Activated CD4-positive, alpha-beta T cell treated with anti-CD3 and anti-CD28 coated beads, Interleukin-2, amount 10 ng/mL, durations not matched to agents 7 days and 5 days (primary cell): ENCODE measurements around the gene UBALD1. TPM values are rescaled to one million over a fixed set of nuclear protein-coding genes. Genes with fewer than 3 reads are reported as not detected.
A peak's percentile ranks its signal among the peaks of the same experiment; 100 is the strongest.

Experiments used
- CTCF ChIA-PET: fragments of 350-600 bp; sonication (Branson Sonifier 250); formaldehyde crosslinking; loops from one replicate; lab custom pipeline; 2021; ENCODE audit warnings: antibody characterized with exemption; lab: Charles Lee
- POLR2A ChIA-PET: fragments of 350-600 bp; sonication (Branson Sonifier 250); formaldehyde crosslinking; loops from one replicate; lab custom pipeline; 2021; ENCODE audit warnings: antibody characterized with exemption; lab: Charles Lee
- DNase-seq: peaks from one replicate; pipeline ENCODE4 v3.0.0-alpha.2; 2020
- H3K27ac Mint-ChIP-seq: one replicate; pipeline ENCODE4 v1.8.0; 2021; ENCODE audit warnings: mild to moderate bottlenecking, moderate library complexity, mixed read lengths
- H3K27me3 Mint-ChIP-seq: one replicate; pipeline ENCODE4 v1.8.0; 2021; ENCODE audit warnings: mixed read lengths
- H3K36me3 Mint-ChIP-seq: one replicate; pipeline ENCODE4 v1.8.0; 2021; ENCODE audit warnings: low read depth, mixed read lengths
- H3K4me1 Mint-ChIP-seq: one replicate; pipeline ENCODE4 v1.8.0; 2021; ENCODE audit warnings: mixed read lengths
- H3K4me3 Mint-ChIP-seq: one replicate; pipeline ENCODE4 v1.8.0; 2021; ENCODE audit warnings: mild to moderate bottlenecking, moderate library complexity, mixed read lengths
- H3K9me3 Mint-ChIP-seq: one replicate; pipeline ENCODE4 v1.8.0; 2021; ENCODE audit warnings: mixed read lengths
- total RNA-seq, 2 experiments: library from RNA; stranded (reverse); gene quantifications; one replicate each; pipeline ENCODE4 v1.2.3, GENCODE V29; 2021

The UBALD1 gene
- total RNA-seq, 2 experiments from 2014 or later, result 21.5 to 22.2 TPM

DNA sequence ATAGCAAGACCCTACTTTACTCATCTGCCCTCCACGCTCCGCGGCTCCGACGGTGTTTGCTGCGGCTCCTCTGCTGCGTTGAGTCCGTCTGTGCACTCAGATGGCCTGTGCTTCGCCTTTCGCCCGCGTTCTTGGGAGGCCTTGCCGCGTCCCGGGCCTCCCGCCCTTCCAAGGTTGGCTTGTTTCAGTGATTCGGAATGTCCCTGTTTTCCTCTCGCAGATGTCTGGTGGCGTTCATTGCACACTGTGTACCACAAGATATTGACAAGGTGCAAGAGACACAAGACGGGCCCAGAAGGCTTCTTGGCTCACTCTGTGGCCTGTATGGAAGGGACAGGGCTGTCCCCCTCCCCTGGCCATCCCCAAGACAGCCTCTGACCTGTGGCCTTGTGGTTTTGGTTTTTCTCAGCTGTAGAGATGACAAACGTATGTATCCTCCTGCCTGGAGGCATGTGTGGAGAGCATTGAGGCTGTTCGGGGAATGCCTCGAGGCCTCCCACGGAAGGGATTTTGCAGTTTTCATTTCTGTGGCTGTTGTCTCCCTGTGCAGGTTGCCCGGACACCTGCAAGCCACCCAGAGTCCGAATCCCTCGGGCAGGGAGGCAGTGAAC is 25.3 kb upstream of the UBALD1 start:
- H3K36me3 Mint-ChIP-seq, result peaks cover 5% of the 10 kb centered on the region
- no peak overlapping the region for H3K27ac Mint-ChIP-seq
- CTCF ChIA-PET, result interaction anchor here (1.8 kb wide), 1 partner anchor 10 kb away, joined by 4 read pairs; no protein-coding TSS in a partner anchor
- H3K27me3 Mint-ChIP-seq, result no peaks in the 10 kb centered on the region
- no peaks in the 10 kb centered on the region for H3K9me3 Mint-ChIP-seq
- H3K4me1 Mint-ChIP-seq, result peaks cover 19% of the 10 kb centered on the region
- no peak overlapping the region for H3K4me3 Mint-ChIP-seq
- POLR2A ChIA-PET, result no interaction called here
- no peak for DNase-seq

DNA sequence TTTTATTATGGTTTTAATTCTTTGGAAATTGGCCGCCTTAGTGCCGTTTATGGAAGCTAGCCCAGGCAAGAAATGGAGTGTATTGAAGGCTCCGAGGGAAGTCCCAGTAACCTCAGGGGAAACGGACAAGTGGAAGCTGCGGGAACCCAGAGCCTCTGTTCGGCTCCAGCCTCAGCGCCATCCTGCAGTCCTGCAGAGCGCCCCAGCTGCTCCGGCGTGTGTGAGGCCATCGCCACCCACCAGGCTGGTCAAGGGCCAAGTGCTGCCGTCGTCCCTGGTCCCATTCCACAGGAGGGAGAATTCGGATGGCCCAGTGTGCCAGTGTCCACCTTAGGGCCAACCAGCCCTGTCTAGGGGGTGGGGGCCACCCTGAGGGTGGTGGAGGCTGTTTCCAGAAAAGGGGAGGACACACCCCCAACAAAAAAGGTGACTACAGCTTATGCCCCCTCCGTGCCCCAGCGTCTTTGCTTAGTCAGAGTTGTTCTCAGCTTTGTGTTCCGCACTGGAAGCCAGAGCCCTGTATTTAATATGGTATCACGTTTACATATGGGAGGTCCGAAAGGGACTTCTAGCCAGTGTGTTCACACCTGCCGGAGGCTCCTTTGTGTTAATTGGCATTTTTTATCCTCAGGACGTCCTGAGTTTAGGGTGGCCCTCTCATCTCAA is 22.9 kb upstream of the UBALD1 start:
- Mint-ChIP-seq H3K9me3 (no peaks in the 10 kb centered on the region), H3K27me3 (no peaks in the 10 kb centered on the region), H3K36me3 (peaks cover 5% of the 10 kb centered on the region), H3K4me1 (peaks cover 19% of the 10 kb centered on the region), H3K4me3 (no peak overlapping the region), H3K27ac (no peak overlapping the region)
- no peak for DNase-seq
- ChIA-PET CTCF (interaction anchor here (7.6 kb wide), 1 partner anchor 13 kb away, joined by 40 read pairs; the partner anchor contains the start of gene MGRN1), POLR2A (no interaction called here)

DNA sequence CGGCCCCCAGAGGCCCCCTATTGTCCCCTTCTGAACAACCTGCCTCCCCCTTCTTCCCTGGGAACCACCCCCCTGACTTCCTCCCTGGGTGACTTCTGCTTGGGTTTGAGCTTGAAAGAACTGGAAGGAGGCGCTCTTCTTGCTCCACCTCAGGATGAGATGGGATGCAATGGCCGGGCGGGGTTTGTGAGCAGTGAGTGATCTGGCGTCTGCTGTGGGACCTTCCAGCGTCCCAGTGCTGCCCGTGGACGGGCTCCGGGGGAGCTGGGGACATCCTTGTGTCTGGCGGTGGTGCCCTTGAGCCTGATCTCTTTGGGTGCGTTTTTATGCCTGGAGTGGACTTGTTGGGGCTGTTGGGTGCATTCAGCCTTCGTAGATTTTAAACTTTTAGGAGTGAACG is 21.5 kb upstream of the UBALD1 start:
- ChIA-PET POLR2A (interaction anchor here (0.6 kb wide), 1 partner anchor 10 kb away, joined by 5 read pairs; no protein-coding TSS in a partner anchor), CTCF (interaction anchor here (0.9 to 7.6 kb wide), 4 partner anchors 10 to 20 kb away, joined by 3 to 40 read pairs (median 4); partner anchors contain the start of gene MGRN1)
- Mint-ChIP-seq H3K4me3 (no peak overlapping the region), H3K36me3 (peaks cover 10% of the 10 kb centered on the region), H3K27me3 (no peaks in the 10 kb centered on the region), H3K9me3 (peaks cover 3% of the 10 kb centered on the region), H3K27ac (no peak overlapping the region), H3K4me1 (peaks cover 20% of the 10 kb centered on the region)
- DNase-seq, result no peak

DNA sequence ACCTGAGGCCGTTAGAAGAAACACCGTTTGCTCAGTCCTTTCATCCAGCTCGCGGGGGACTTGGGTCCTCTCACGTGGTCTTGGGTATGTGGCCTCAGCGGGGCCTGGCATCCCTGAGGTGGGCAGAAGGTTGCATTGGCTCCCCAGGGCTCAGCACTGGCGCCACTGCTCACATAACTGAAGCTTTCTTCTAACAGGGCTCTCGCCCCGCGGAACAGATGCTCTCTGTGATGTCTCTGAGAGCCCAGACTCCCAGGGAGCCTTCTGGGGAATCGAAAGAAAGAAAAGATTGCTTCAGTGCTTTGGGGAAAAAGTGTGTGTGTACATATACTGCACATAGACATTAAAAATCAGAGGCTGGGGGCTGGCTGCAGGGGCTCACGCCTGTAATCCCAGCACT is 20.1 kb upstream of the UBALD1 start:
- Mint-ChIP-seq H3K4me3 (no peak overlapping the region), H3K36me3 (peaks cover 16% of the 10 kb centered on the region), H3K27me3 (no peaks in the 10 kb centered on the region), H3K27ac (no peak overlapping the region), H3K4me1 (peaks cover 13% of the 10 kb centered on the region), H3K9me3 (peaks cover 5% of the 10 kb centered on the region)
- CTCF ChIA-PET, result interaction anchor here (0.7 to 7.6 kb wide), 3 partner anchors 11 to 339 kb away, joined by 3 to 40 read pairs (median 6); partner anchors contain the start of gene MGRN1
- POLR2A ChIA-PET, result no interaction called here
- DNase-seq, result no peak

DNA sequence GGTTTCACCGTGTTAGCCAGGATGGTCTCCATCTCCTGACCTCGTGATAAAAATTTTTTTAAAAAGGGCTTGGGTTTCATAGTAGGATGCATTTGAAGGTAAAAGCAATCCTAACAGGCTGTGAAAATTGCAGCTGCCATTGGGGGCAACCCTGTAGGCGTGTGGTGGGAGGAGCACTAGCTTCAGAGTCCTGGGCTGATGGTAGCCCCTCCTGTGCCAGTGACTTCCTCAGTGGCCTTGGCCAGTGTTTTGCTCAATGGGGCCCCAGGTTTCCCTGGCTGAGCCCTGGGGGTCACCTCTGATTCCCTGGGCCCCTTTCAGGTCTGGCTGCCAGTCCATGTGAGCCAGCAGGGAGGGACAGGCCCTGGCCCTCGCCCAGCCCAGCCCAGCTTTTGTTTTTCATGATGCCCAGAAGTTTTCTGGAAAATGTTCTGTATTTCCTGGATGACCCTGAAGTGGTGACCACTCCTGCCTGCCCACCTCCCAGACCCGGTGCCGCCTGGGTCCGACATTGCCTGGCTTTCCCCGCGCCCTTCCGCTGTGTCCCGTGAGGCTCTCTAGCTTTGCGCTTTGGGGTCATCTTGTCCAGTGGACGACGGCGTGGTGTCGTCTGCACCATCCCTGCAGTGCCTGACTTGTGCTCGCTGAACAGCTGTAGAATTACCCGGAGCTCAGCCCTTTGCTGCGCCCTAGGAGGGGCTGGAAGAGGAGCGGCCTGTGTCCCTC is 19.4 kb upstream of the UBALD1 start:
- CTCF ChIA-PET, result interaction anchor here (0.6 to 7.6 kb wide), 4 partner anchors 10 to 1758 kb away, joined by 3 to 40 read pairs (median 4); partner anchors contain the start of gene MGRN1
- H3K27ac Mint-ChIP-seq, result peak overlapping the region; percentile 25

DNA sequence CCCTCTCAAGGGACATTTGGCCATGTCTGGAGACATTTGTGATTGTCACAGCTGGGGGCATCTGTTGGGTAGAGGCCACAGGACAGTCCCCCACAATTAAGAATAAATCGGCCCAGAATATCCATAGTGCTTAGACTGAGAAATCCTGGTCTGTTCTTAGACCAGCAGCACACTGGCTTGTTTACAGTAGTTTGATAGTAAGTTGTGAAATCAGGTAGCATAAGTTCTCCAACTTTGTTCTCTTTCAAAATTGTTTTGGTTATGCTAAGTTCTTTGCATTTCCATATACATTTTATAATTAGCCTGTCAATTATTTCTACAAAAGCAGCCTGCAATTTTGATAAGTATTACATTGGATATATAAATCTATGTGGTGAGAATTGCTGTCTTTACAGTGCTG is 16.8 kb upstream of the UBALD1 start:
- no peak overlapping the region for H3K27ac Mint-ChIP-seq
- DNase-seq, result no peak
- H3K36me3 Mint-ChIP-seq, result peaks cover 29% of the 10 kb centered on the region
- no peak overlapping the region for H3K4me3 Mint-ChIP-seq
- ChIA-PET POLR2A (no interaction called here), CTCF (interaction anchor here (1.6 to 7.6 kb wide), 2 partner anchors 7 to 19 kb away, joined by 4 to 40 read pairs; partner anchors contain the start of gene MGRN1)
- H3K4me1 Mint-ChIP-seq, result peaks cover 18% of the 10 kb centered on the region
- peaks cover 5% of the 10 kb centered on the region for H3K9me3 Mint-ChIP-seq
- no peaks in the 10 kb centered on the region for H3K27me3 Mint-ChIP-seq

More for the DNA sequence above, 19.4 kb upstream of the UBALD1 start:
- POLR2A ChIA-PET, result no interaction called here
- H3K36me3 Mint-ChIP-seq, result peaks cover 18% of the 10 kb centered on the region
- no peak for DNase-seq
- no peak overlapping the region for H3K4me3 Mint-ChIP-seq
- H3K27me3 Mint-ChIP-seq, result no peaks in the 10 kb centered on the region
- peaks cover 11% of the 10 kb centered on the region for H3K4me1 Mint-ChIP-seq
- peaks cover 5% of the 10 kb centered on the region for H3K9me3 Mint-ChIP-seq

DNA sequence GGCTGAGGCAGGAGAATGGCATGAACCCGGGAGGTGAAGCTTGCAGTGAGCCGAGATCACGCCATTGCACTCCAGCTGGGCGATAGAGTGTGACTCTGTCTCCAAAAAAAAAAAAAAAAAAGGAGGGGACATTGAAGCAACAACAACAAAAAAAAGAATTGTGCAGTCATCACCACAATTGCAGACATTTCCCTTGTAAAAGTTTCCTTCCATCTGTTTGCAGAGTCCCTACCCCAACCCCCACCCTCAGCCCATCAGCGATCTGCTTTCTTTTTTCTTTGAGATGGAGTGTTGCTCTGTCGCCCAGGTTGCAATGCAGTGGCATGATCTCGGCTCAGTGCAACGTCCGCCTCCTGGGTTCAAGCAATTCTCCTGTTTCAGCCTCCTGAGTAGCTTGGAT is 13.6 kb upstream of the UBALD1 start:
- CTCF ChIA-PET, result interaction anchor here (1.0 kb wide), 1 partner anchor 120 kb away, joined by 3 read pairs; no protein-coding TSS in a partner anchor
- H3K9me3 Mint-ChIP-seq, result peaks cover 5% of the 10 kb centered on the region

DNA sequence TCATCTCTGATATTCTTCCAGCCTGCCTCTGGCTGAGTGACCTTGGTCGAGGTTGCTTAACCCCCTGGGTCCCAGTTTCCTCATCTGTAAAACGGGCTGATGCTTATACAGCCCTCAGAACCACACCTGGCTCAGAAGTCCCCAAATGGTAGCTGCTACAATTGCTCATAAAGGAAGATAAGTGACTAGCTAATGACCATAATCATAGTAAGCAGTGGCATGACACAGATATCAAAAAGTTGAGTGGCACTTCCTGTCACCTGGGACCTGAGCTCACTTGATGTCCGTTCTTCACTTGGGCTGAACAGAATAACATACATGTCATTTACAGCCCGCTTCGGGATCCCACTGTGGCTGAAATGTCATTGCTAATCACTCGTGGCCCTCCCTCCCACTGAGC is 11.7 kb upstream of the UBALD1 start:
- Mint-ChIP-seq H3K27ac (peak overlapping the region; percentile 92), H3K4me1 (peaks cover 40% of the 10 kb centered on the region), H3K27me3 (no peaks in the 10 kb centered on the region), H3K4me3 (peak overlapping the region; percentile 90), H3K36me3 (peaks cover 27% of the 10 kb centered on the region), H3K9me3 (peaks cover 4% of the 10 kb centered on the region)
- ChIA-PET CTCF (interaction anchor here (0.6 to 2.1 kb wide), 5 partner anchors 10 to 170 kb away, joined by 3 to 5 read pairs (median 3); no protein-coding TSS in a partner anchor), POLR2A (interaction anchor here (0.5 to 0.8 kb wide), 2 partner anchors 10 to 20 kb away, joined by 3 to 5 read pairs; no protein-coding TSS in a partner anchor)
- DNase-seq, result no peak

More for the DNA sequence above, 13.6 kb upstream of the UBALD1 start:
- Mint-ChIP-seq H3K4me1 (peaks cover 41% of the 10 kb centered on the region), H3K36me3 (peaks cover 30% of the 10 kb centered on the region), H3K27ac (no peak overlapping the region), H3K4me3 (no peak overlapping the region), H3K27me3 (no peaks in the 10 kb centered on the region)
- POLR2A ChIA-PET, result no interaction called here
- DNase-seq, result no peak

DNA sequence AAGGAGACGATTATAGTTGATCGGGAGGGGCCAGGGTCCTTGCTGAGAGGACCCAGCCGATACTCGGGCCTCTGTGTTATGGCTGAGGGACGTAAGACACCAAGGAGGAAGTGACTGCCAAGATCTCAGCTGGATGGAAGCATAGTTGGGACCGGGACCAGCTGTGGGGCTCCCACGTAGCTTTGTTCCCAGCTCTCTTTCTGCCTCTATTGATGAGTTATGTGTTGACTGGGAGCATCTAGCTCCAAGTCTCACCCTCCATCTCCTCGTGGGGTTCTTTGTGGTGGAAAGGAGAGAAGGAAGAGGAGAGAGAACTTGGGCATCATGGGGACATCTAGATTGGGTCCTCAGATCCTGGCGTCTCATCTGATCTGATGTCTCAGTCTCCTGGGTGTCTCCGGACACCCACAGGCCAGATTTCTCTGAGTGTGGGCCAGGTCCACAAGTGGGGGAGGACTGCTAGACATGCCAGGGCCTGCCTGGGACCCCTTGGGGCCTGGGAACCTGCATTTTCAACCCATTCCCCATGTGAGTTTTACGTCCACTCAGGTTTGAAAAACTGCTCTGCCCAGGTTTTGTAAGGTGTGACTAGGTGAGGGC is 11.0 kb upstream of the UBALD1 start:
- ChIA-PET CTCF (interaction anchor here (0.6 to 2.1 kb wide), 6 partner anchors 9 to 330 kb away, joined by 3 to 5 read pairs (median 4); no protein-coding TSS in a partner anchor), POLR2A (no interaction called here)
- Mint-ChIP-seq H3K4me1 (peaks cover 36% of the 10 kb centered on the region), H3K27me3 (no peaks in the 10 kb centered on the region), H3K36me3 (peaks cover 20% of the 10 kb centered on the region), H3K4me3 (peak overlapping the region; percentile 90), H3K27ac (peak overlapping the region; percentile 92), H3K9me3 (no peaks in the 10 kb centered on the region)
- no peak for DNase-seq

DNA sequence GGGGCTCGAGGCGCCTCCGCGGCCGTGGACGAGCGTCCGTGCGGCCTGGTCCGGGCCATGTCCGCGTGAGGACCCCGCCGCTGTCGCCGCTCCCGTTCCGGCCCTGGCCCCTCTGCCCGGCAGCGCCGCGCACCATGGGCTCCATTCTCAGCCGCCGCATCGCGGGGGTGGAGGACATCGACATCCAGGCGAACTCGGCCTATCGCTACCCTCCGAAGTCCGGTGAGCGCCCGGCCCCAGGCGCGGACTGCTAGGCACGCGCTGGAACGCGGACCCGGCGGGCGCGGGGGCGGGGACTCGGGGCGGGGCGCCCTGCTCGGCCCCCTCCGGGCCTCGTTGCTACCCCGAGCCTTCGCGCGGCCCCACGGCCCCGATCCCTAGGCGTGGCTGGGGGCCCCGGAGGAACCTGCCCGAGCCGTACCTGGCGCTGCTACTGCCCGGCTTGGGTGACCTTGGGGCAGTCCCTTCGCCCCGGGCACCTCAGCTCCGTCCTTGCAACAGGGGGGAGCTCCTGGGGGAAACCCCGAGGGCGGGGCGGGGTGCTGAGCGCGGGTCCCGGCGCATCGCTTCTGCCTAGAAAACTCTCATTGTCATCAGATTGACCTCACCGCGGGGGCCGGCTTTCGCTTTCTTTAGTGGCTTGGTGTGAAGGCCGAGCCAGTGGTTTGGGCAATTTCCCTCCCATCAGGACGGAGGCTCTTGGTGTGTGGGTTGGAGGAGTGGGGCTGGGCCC is 10.3 kb upstream of the UBALD1 start:
- DNase-seq, result peak; percentile 72
- Mint-ChIP-seq H3K9me3 (no peaks in the 10 kb centered on the region), H3K4me3 (peak overlapping the region; percentile 90), H3K36me3 (peaks cover 20% of the 10 kb centered on the region), H3K4me1 (peaks cover 36% of the 10 kb centered on the region), H3K27me3 (no peaks in the 10 kb centered on the region), H3K27ac (peak overlapping the region; percentile 92)
- ChIA-PET CTCF (interaction anchor here (0.6 to 2.5 kb wide), 29 partner anchors 8 to 331 kb away, joined by 3 to 40 read pairs (median 4); partner anchors contain the start of genes ANKS3, CORO7, DNAAF8 and NMRAL1), POLR2A (interaction anchor here (1.2 kb wide), 1 partner anchor 118 kb away, joined by 3 read pairs; no protein-coding TSS in a partner anchor)
